ENCODE data around the gene MARCHF10.

DNA sequence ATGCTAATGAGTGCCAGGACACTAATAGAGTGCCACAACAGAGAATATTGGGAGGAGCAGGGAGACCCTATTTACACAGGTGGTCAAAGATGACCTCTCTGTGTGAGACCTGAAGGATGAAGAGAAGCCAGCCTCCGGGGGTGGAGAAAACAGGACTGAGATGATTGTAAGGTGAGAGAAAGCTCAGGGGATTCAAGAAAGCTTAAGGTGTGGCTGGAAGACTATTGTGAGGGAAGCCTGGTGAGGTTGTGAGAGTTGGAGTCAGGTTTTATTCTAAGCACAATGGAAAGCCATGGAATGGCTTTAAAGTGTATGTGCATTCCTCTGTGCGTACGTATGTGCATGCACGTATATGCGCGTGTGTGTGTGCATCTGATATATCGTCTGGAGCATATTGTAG lies 10.4 kb upstream of the MARCHF10 start:
- TF ChIP-seq CTCF (IDR thresholded peaks at IDR 0.05 in 2 of 3, conservative IDR thresholded peaks at IDR 0.05 in 1 of 3; ENCODE audit: borderline replicate concordance in 1 of 3, insufficient read depth in 1 of 3, low read depth in 2 of 3, low read length in 2 of 3) = no peak
- TF ChIP-seq CEBPB (IDR thresholded peaks at IDR 0.05; ENCODE audit: low read depth) = no peak
- no peak for TF ChIP-seq TCF7L2 (IDR thresholded peaks at IDR 0.05; ENCODE audit: borderline replicate concordance, extremely low read depth, insufficient read depth, insufficient read length)
- TF ChIP-seq POLR2A (IDR thresholded peaks at IDR 0.05; ENCODE audit: borderline replicate concordance, extremely low read depth, insufficient read depth, insufficient read length) = no peak
- TF ChIP-seq, protein P1, sequence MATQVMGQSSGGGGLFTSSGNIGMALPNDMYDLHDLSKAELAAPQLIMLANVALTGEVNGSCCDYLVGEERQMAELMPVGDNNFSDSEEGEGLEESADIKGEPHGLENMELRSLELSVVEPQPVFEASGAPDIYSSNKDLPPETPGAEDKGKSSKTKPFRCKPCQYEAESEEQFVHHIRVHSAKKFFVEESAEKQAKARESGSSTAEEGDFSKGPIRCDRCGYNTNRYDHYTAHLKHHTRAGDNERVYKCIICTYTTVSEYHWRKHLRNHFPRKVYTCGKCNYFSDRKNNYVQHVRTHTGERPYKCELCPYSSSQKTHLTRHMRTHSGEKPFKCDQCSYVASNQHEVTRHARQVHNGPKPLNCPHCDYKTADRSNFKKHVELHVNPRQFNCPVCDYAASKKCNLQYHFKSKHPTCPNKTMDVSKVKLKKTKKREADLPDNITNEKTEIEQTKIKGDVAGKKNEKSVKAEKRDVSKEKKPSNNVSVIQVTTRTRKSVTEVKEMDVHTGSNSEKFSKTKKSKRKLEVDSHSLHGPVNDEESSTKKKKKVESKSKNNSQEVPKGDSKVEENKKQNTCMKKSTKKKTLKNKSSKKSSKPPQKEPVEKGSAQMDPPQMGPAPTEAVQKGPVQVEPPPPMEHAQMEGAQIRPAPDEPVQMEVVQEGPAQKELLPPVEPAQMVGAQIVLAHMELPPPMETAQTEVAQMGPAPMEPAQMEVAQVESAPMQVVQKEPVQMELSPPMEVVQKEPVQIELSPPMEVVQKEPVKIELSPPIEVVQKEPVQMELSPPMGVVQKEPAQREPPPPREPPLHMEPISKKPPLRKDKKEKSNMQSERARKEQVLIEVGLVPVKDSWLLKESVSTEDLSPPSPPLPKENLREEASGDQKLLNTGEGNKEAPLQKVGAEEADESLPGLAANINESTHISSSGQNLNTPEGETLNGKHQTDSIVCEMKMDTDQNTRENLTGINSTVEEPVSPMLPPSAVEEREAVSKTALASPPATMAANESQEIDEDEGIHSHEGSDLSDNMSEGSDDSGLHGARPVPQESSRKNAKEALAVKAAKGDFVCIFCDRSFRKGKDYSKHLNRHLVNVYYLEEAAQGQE (IDR thresholded peaks at IDR 0.05; ENCODE audit: low read depth) = no peak
- no peak for TF ChIP-seq EZH2phosphoT487 (IDR thresholded peaks at IDR 0.05; ENCODE audit: borderline replicate concordance)
- TF ChIP-seq EZH2 (IDR thresholded peaks at IDR 0.05) = no peak
- no peak for TF ChIP-seq RAD21 (IDR thresholded peaks at IDR 0.05; ENCODE audit: low read depth)
- TF ChIP-seq, protein P2, sequence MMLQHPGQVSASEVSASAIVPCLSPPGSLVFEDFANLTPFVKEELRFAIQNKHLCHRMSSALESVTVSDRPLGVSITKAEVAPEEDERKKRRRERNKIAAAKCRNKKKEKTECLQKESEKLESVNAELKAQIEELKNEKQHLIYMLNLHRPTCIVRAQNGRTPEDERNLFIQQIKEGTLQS (IDR thresholded peaks at IDR 0.05) = no peak
- TF ChIP-seq JUND (IDR thresholded peaks at IDR 0.05) = no peak
- TF ChIP-seq POLR2AphosphoS5 (IDR thresholded peaks at IDR 0.05; ENCODE audit: low read depth, low read length) = no peak
